CD14-positive monocyte (primary cell): Measurements from ENCODE around the gene SRGAP2C. TPM values are rescaled to one million over a fixed set of nuclear protein-coding genes. Genes with fewer than 3 reads are reported as not detected.
"Not testable (repeated sequence)": the region's sequence is repeated elsewhere in the genome, so short reads cannot be mapped to it uniquely, and the experiment has no call there.

Experiments used
- DNase-seq, 3 donors: peaks; one replicate each; pipeline ENCODE4 v3.0.0-alpha.2; 2011 to 2022
- H2AFZ ChIP-seq: 2 replicates; pipeline ENCODE4 v1.6.0; 2012; ENCODE audit warnings: mild to moderate bottlenecking, low read depth, low read length, inconsistent platforms; ENCODE audit not compliant: insufficient read depth, poor library complexity, severe bottlenecking
- H3K27ac ChIP-seq, 2 donors: 1 replicate in 1 of 2; 2 replicates in 1 of 2; pipeline ENCODE4 v1.5.1; 2012 to 2013; ENCODE audit warnings: low read length in 2 of 2, control low read depth in 1 of 2, inconsistent platforms in 1 of 2, low read depth in 1 of 2, mild to moderate bottlenecking in 1 of 2
- H3K27me3 ChIP-seq, 2 donors: one replicate each; pipeline versions ENCODE4 v1.6.0 to v1.6.1; 2011 to 2013; ENCODE audit warnings: low read length in 2 of 2; ENCODE audit not compliant: control insufficient read depth in 2 of 2, insufficient read depth in 2 of 2
- H3K36me3 ChIP-seq, 2 donors: replicated peaks in 1 of 2; 1 replicate in 1 of 2; 2 replicates in 1 of 2; pipeline versions ENCODE4 v1.5.1 to v1.6.1; 2012 to 2013; ENCODE audit warnings: low read length in 2 of 2, control low read depth in 1 of 2, inconsistent platforms in 1 of 2, mild to moderate bottlenecking in 1 of 2; ENCODE audit not compliant: insufficient read depth in 2 of 2, control insufficient read depth in 1 of 2
- H3K4me1 ChIP-seq, 2 donors: 1 replicate in 1 of 2; 2 replicates in 1 of 2; pipeline versions ENCODE4 v1.5.1 to v1.6.1; 2012 to 2013; ENCODE audit warnings: low read length in 2 of 2, control low read depth in 1 of 2, inconsistent platforms in 1 of 2, mild to moderate bottlenecking in 1 of 2, moderate library complexity in 1 of 2; ENCODE audit not compliant: insufficient read depth in 2 of 2, control insufficient read depth in 1 of 2
- H3K4me2 ChIP-seq: replicated peaks from 2 replicates; pipeline ENCODE3; 2012; ENCODE audit warnings: low read length, moderate library complexity, mild to moderate bottlenecking; ENCODE audit not compliant: poor library complexity, severe bottlenecking; ENCODE audit errors: extremely low read depth
- H3K4me3 ChIP-seq, 3 experiments: fragments of 200-600 bp in 1 of 3; sonication (generic) in 1 of 3; replicated peaks in 1 of 3; 1 replicate in 2 of 3; 2 replicates in 1 of 3; pipeline ENCODE4 v1.5.1; 2011 to 2013; ENCODE audit warnings: low read length in 3 of 3, mild to moderate bottlenecking in 3 of 3, control low read depth in 2 of 3, low read depth in 2 of 3, inconsistent platforms in 1 of 3, moderate library complexity in 1 of 3
- H3K79me2 ChIP-seq: 2 replicates; pipeline ENCODE4 v1.6.0; 2012; ENCODE audit warnings: mild to moderate bottlenecking, control low read depth, inconsistent platforms, low read length, moderate library complexity; ENCODE audit not compliant: insufficient read depth
- H3K9ac ChIP-seq: 2 replicates; pipeline ENCODE4 v1.6.0; 2017; ENCODE audit warnings: low read length, mild to moderate bottlenecking; ENCODE audit not compliant: insufficient read depth, poor library complexity, severe bottlenecking
- H3K9me3 ChIP-seq, 2 donors: replicated peaks in 1 of 2; 1 replicate in 1 of 2; 2 replicates in 1 of 2; pipeline versions ENCODE4 v1.5.1 to v1.6.1; 2012 to 2013; ENCODE audit warnings: low read length in 2 of 2, control low read depth in 1 of 2; ENCODE audit not compliant: control insufficient read depth in 1 of 2, insufficient read depth in 1 of 2
- H4K20me1 ChIP-seq: 2 replicates; pipeline ENCODE4 v1.6.0; 2012; ENCODE audit warnings: mild to moderate bottlenecking, low read length, control low read depth, moderate library complexity; ENCODE audit not compliant: insufficient read depth
- H3K27ac Mint-ChIP-seq, 7 donors: one replicate each; pipeline ENCODE4 v1.8.0; 2020; ENCODE audit warnings: mild to moderate bottlenecking in 7 of 7, mixed read lengths in 7 of 7, moderate library complexity in 6 of 7, inconsistent platforms in 2 of 7
- H3K27me3 Mint-ChIP-seq, 3 donors: one replicate each; pipeline ENCODE4 v1.8.0; 2021 to 2022; ENCODE audit warnings: low read depth in 3 of 3, mild to moderate bottlenecking in 3 of 3, mixed read lengths in 3 of 3, moderate library complexity in 3 of 3, inconsistent platforms in 1 of 3
- H3K36me3 Mint-ChIP-seq, 2 donors: one replicate each; pipeline ENCODE4 v1.8.0; 2020; ENCODE audit warnings: mixed read lengths in 2 of 2, inconsistent platforms in 1 of 2, mild to moderate bottlenecking in 1 of 2
- H3K4me1 Mint-ChIP-seq: one replicate; pipeline ENCODE4 v1.8.0; 2020; ENCODE audit warnings: mild to moderate bottlenecking, mixed read lengths
- H3K4me3 Mint-ChIP-seq, 2 donors: one replicate each; pipeline ENCODE4 v1.8.0; 2020; ENCODE audit warnings: mild to moderate bottlenecking in 2 of 2, mixed read lengths in 2 of 2, moderate library complexity in 1 of 2
- H3K9me3 Mint-ChIP-seq, 7 donors: one replicate each; pipeline ENCODE4 v1.8.0; 2020 to 2022; ENCODE audit warnings: mixed read lengths in 7 of 7, mild to moderate bottlenecking in 6 of 7, moderate library complexity in 6 of 7, inconsistent platforms in 2 of 7
- whole genome bisulfite sequencing: methylation state at CpG from one replicate; pipeline ENCODE4 v1.1.5; 2013; ENCODE audit warnings: missing lambda C conversion rate; ENCODE audit not compliant: insufficient coverage; 5-methylcytosine and 5-hydroxymethylcytosine counted together
- intact Hi-C, 2 donors: fragments of 100-400 bp; cut with micrococcal nuclease; formaldehyde crosslinking; loops; one replicate each; pipeline versions ENCODE4 v1.15.0 to v1.15.1; 2023
- polyA plus RNA-seq, 3 donors: library from polyadenylated mRNA; depleted of rRNA in 1 of 3; unstranded in 2 of 3; stranded (reverse) in 1 of 3; fragments of 300-500 nt in 2 of 3; fragments of >200 nt in 1 of 3; fragmentation: Illumina TruSeq in 2 of 3; gene quantifications; 1 replicate in 2 of 3; 2 replicates in 1 of 3; pipeline ENCODE4 v1.2.3, GENCODE V29; 2012 to 2021

SRGAP2C gene
- polyA plus RNA-seq, 3 donors = 3.7 to 13.5 (median 5.4) TPM

GRCh38 chr1:121165296-121165695 is 19.5 kb upstream of the SRGAP2C start:
- H3K27ac Mint-ChIP-seq = peak overlapping the region in 3 of 7 donors; percentile 20 to 72 (median 50)
- H2AFZ ChIP-seq, H3K27me3 ChIP-seq, H3K27me3 Mint-ChIP-seq, H3K9ac ChIP-seq, H3K4me3 Mint-ChIP-seq, H4K20me1 ChIP-seq, H3K4me1 Mint-ChIP-seq, H3K27ac ChIP-seq, H3K4me1 ChIP-seq, H3K36me3 ChIP-seq, H3K9me3 ChIP-seq, H3K36me3 Mint-ChIP-seq, H3K4me2 ChIP-seq, H3K79me2 ChIP-seq, H3K9me3 Mint-ChIP-seq, H3K4me3 ChIP-seq, intact Hi-C loops: not testable (repeated sequence)
- DNase-seq = peak in 2 of 3 donors; percentile 3 to 20

GRCh38 chr1:121167225-121167738 is 17.5 kb upstream of the SRGAP2C start:
- H2AFZ ChIP-seq, H3K27ac Mint-ChIP-seq, H3K4me1 Mint-ChIP-seq, H3K27me3 Mint-ChIP-seq, intact Hi-C loops, H3K27me3 ChIP-seq, H3K4me1 ChIP-seq, DNase-seq, H4K20me1 ChIP-seq, H3K4me3 ChIP-seq, H3K4me3 Mint-ChIP-seq, H3K36me3 ChIP-seq, H3K79me2 ChIP-seq, H3K9me3 Mint-ChIP-seq, H3K9me3 ChIP-seq, H3K27ac ChIP-seq, H3K9ac ChIP-seq, H3K4me2 ChIP-seq, H3K36me3 Mint-ChIP-seq: not testable (repeated sequence)
- no CpG with 5 or more reads among the region's 2 CpGs for WGBS

DNA sequence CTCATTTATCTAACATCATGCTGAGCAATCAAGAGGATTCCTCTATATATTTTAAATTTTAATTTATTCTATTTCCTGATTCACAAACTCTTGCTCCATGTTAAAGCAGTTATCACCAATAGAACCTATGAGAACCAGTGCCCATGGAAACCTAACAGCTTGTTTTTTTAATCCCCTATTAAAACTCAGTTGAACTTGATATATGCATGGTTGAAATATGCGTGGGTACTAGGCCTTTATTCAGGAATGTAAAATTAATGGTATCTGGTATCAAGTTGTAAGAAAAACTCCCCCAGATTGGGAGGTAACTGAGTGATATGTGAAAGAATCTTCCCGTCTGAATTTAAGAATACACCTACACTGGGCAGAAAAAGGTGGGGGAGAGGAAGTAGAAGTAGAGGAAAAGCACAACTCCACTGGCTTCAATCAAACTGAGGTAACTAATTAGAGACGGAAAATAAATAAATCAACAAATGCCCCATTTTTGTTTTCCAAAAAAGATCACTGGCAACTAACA is 16.6 kb upstream of the SRGAP2C start:
- H3K9ac ChIP-seq, H3K9me3 ChIP-seq, H3K4me2 ChIP-seq, H3K4me3 Mint-ChIP-seq, H3K36me3 Mint-ChIP-seq, H3K79me2 ChIP-seq, H3K27me3 Mint-ChIP-seq, H4K20me1 ChIP-seq, H2AFZ ChIP-seq, H3K36me3 ChIP-seq, H3K4me1 Mint-ChIP-seq, H3K4me3 ChIP-seq, H3K4me1 ChIP-seq, DNase-seq, H3K27ac ChIP-seq, intact Hi-C loops, H3K27ac Mint-ChIP-seq, H3K27me3 ChIP-seq, H3K9me3 Mint-ChIP-seq: not testable (repeated sequence)
- no CpG with 5 or more reads among the region's 3 CpGs for WGBS

DNA sequence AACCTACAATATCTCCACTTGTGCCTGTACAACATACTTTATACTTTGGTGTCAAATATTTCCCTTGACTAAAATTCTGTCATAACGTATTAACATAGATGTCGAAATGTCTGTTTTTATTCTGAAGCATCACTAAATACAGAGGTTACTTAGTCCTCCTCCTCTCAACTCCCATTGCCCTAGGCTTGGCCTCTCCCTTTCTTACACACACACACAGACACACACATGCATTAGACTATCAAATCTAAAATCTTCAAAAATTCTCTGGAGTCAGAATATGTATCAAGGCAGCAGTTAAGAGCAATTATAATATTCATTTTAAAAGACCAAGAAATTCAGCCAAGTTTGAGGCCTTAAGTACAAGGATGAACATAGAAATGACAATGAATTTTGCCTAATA is 8.1 kb upstream of the SRGAP2C start:
- intact Hi-C loops, DNase-seq, H3K9me3 ChIP-seq, H3K4me3 Mint-ChIP-seq, H3K4me1 Mint-ChIP-seq, H4K20me1 ChIP-seq, H3K4me2 ChIP-seq, H3K4me1 ChIP-seq, H3K36me3 ChIP-seq, H3K27ac Mint-ChIP-seq, H3K27ac ChIP-seq, H3K79me2 ChIP-seq, H3K9ac ChIP-seq, H3K4me3 ChIP-seq, H3K27me3 Mint-ChIP-seq, H3K27me3 ChIP-seq, H3K9me3 Mint-ChIP-seq, H2AFZ ChIP-seq, H3K36me3 Mint-ChIP-seq: not testable (repeated sequence)
- WGBS = no CpG with 5 or more reads among the region's 2 CpGs
